ENCODE results near the gene PPP1R12C.
"Not testable (repeated sequence)": the region's sequence is repeated elsewhere in the genome, so short reads cannot be mapped to it uniquely, and the experiment has no call there.

The PPP1R12C gene

DNA sequence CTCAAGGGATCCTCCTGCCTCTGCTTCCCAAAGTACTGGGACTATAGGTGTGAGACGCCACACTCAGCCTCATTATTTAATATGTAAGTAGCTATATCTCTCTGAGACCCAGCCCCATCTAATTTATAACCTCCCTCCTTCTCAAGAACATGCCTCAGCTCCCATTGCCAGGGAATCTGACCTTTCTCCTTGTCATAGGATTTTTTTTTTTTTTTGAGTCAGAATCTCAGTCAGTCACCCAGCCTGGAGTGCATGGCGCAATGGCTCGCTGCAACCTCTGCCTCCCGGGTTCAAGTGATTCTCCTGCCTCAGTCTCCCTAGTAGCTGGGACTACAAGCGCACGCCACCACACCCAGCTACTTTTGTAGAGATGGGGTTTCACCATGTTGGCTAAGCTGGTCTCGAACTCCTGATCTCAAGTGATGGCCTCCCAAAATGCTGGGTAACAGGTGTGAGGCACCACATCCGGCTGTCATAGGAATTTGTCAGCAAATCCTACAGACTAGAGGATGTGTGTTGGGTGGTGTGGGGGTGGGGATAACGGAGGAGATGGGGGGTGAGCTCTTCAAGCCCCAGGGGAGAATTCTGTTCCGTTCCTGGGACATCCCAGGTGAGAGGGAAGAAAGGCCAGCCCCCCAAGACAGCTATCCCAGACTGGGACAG lies 46.8 kb downstream of the PPP1R12C start:
- no peak for DNase-seq

DNA sequence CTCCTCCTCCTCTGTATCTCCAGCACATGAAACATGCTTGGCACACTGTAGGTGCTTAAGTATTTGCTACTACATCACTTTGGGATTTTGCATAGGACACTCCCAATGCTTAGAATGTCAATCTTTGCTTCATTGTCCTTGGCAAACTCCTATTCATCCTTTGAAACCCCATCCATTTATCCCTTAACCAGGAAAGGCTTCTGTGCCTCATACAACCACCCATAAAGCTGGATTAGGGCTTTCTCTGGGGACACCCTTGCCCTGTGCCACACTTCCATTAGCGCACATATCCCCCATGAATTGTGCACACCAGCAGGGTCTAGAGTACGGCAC lies 47.6 kb downstream of the PPP1R12C start:
- DNase-seq: no peak

DNA sequence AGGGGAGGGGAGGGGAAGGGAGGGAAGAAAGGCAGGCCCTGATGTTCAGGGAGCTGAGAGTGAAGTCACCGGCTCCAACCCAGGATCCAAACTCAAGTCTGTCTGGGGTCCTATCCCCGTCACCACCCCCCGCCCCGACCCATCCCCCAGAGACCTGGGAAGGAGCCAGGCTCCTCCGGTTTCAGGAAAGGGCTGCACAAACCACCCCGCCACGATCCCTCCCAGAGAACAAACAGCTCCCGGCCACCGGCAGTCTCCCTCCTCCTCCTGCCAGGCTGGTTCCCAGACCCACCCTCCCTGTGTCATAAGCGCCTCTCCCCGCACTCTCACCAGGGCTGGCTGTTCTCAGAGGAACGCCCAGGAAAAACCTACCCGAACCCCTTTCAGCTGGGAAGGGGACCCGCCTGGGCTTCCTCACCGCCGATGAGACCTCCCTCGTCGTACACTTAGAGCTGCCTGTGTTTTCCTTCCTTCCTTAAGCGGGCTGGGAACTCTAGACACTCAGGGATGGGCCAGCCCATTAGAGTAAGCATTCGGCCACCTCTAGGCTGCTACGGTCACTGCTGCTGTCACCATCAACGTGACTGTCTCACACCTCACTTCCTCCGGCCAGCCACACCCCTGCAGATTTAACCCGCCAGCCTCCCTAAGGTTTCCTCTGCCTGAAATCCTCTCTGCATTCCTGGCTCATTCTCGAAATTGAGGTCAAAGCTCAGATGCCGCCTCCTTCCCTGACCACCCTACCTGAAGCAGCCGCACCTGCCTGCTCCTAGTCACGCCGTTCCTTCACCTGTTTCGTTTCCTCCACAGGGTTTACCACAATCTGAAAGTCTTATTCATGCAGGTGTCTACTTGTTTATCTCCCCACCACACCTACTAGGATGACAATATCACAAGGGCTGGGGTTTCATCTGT lies 48.2 kb downstream of the PPP1R12C start:
- DNase-seq: no peak

DNA sequence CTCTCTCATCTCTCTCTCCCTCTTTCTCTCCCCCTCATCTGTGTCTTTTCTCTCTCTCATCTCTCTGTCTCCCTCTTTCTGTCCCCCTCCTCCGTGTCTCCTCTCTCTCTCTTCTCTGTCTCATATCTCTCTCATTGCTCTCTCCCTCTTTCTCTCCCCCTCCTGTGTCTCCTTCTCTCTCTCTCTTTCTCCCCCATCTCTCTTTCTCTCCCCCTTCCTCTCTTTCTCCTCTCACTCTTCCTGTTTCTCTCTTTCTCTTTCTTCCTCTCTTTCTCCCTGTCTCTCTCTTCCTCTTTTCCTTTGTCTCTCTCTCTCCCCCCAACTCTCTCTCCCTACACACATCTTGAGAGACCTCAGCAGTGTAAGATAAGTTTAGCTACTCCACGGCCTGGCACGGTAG lies 49.6 kb downstream of the PPP1R12C start:
- DNase-seq: no peak

DNA sequence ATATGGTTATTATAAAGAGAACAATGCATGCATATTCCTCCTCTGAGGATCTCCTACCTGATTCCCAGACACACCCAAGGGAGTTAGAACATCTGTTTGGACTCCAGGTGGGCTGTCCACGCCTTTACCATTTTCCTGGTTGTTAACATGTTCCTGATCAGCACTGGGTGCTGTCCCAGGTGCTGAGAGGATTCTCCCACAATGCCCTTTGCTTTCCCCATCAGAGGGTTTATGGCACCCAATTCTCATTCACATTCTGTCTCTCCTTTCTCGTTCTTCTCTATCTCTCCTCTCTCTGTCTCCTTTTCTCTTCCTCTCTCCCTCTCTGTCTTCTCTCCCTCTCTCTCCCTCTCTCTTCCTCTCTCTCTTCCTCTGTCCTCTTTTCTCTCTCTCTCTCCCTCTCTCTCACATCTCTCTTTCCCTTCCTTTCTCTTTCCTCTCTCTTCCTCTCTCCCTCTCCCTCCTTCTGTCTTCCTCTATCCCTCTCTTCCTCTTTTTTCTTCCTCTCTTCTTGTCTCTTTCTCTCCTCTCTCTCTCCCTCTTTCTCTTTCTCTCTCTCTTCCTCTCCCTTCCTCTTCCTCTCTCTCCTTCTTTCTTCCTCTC lies 51.2 kb downstream of the PPP1R12C start:
- DNase-seq: no peak

DNA sequence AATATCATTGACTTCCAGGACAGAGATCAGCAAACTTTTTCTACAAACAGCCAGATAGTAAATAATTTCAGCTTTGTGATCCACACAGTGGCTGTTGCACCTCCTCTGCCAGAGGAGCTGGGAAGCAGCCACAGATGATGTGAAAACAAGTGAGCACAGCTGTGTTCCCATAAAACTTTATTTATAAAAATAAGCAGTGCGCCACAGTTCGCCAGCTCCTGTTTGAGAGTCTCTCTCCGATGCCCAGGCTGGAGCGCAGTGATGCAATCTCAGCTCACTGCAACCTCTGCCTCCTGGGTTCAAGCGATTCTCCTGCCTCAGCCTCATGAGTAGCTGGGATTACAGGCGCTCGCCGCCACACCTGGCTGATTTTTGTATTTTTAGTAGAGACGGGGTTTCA lies 51.9 kb downstream of the PPP1R12C start:
- not testable (repeated sequence) for DNase-seq

DNA sequence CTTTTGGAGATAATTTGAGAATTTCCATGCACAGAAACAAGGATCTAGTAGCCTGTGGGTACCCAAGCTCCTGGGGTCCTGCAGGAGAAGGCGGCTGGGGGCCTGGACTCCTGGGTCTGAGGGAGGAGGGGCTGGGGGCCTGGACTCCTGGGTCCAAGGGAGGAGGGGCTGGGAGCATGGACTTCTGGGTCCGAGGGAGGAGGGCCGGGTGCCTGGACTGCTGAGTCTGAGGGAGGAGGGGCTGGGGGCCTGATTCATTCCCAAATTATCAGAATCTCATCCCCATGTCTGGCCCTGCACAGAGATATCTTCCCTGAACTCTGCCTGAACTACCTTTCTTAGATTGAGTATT lies 54.0 kb downstream of the PPP1R12C start:
- no peak for DNase-seq

DNA sequence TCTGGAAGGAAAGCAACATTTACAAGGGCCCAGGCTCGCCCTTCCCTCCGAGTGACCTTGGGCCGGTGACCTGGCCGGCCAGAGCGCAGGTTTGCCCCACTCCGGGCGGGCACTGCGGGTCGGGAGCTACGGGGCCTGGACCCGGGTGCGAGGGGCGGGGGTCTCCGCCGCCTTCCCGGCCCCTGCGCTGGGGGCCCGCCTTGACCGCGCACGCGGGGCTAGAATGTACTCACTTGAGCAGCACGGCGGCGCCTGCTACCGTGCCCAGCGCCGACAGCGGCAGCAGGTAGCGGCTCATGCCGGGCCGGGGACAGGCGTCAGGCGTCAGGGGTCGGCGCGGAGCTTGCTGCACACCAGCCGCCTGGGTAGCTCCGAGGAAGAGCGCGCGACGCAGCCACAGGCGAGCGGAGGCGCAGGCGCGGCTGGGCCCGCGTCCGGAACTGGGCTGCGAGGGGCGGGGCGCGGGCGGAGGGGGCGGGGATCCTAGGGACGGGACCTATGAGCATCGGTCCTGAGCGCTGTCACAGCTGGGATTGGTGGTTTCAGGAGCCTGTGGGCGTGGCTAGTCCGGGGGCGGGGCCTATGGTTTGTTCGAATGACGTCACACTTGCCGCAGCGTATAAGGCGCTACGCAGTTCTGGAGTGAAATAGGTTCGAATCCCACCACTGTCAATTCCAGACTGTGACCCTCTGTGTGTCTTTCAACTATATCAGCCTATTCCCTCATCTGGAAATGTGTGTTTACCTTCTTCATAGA lies 54.5 kb downstream of the PPP1R12C start, which contains the start of gene RDH13:
RDH13 (minus strand) TSS at position 414 of the 757 bp plus-strand sequence; CDS start at position 298, 116 bp downstream.
- DNase-seq: peak; percentile 97

DNA sequence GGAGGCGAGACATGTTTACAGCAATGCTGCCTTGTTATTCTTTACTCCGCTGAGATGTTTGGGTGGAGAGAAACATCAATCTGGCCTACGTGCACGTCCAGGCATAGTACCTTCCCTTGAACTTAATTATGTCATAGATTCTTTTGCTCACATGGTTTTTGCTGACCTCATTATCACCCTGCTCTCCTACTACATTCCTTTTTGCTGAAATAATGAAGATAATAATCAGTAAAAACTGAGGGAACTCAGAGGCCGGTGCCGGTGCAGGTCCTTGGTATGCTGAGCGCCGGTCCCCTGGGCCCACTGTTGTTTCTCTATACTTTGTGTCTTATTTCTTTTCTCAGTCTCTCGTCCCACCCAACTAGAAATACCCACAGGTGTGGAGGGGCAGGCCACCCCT lies 57.1 kb downstream of the PPP1R12C start:
- not testable (repeated sequence) for DNase-seq

DNA sequence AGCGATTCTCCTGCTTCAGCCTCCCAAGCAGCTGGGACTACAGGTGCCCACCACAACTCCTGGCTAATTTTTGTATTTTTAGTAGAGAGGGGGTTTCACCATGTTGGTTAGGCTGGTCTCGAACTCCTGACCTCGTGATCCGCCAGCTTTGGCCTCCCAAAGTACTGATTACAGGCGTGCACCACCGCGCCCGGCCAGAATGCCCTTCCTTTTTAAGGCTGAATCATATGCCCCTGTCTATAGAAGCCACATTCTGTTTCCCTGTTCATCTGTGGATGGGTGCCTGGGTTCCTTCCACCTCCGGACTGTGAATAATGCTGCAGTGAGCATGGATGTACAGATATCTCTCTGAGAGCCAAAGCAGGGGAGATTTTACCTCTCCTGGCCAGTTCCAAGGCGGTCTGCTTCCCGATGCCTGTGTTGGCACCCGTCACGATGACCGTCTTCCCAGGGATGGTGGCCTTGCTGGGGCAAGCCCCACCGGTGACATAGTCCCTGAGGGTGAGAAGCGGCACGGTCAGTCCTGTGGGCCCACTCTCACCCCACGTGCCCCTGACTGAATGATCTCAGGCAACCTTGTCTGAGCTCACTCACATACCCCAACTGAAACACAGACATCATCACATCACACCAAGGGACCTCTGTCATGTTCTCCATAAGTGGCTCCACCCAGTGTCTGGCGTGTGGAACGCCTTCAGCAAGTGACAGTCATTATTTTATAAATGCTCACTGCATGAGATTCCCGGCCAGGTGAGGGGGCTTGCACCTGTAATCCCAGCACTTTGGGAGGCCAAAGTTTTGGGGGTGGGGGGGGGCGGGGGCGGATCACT lies 58.4 kb downstream of the PPP1R12C start:
- no peak for DNase-seq

DNA sequence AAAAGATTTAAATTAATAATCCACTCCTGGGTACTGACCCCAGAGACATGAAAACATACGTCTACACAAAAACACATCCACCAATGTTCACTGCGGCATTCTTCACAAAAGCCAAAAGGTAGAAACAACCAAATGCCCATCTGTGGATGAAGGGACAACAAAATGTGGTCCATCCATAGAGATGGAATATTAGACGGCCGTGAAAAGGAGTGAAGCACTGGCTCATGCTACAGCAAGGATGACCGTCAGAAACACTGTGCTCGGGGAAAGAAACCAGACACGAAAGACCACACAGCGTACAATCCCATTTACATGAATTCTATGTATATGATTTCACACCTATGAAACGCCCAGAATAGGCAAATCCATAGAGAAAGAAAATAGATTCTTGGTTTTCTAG lies 60.6 kb downstream of the PPP1R12C start:
- DNase-seq: no peak

DNA sequence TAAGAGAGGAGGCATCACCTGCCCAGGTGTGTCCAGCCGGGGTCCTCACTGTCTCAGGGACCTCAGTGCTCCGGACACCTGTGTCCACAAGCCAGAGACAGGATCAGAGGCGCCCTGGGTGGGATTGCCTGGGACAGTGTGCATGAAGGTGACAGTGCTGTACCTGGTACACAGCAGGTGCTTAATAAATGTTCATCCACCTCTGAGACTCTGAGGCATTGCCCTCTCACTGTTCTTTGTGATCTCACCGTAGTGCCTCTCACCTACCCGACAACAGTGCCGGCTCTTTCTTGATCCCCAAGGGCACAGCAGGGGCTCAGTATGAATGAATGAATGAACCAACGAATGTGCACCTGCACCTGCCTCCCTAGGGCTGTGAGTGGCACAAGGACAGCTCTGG lies 63.7 kb downstream of the PPP1R12C start:
- no peak for DNase-seq

DNA sequence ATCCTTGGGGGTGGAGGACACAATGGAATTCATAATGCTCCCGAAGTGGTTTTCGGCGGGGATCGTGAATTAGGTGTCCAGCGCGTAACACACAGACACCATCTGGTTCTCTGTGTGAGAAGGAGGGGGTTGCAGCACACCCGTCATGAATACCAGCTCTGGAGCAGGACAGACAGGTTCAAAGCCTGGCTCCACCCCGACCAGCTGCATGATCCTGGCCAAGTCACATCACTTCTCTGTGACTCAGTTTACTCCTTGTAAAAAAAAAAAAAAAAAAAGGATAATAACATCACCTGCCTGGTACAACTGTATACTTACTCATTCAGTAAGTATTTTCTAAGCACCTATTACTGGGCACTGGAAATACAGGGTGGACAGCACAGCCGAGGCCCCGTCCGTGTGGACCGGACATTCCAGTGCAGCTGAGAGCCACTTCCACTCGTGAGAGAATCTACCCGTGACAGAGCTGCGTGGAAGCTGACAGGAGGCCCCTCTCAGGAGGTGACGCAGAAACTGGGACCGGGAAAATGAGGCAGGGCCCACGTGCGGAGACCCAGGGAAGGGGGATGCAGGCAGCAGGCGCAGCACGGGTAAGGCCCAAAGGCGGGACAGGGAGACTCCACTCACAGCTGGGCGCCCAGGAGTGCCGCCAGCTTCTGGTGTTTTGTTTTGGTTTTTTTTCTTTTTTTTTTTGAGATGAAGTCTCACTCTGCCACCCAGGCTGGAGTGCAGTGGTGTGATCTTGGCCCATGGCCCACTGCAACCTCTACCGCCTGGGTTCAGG lies 66.5 kb downstream of the PPP1R12C start:
- no peak for DNase-seq

DNA sequence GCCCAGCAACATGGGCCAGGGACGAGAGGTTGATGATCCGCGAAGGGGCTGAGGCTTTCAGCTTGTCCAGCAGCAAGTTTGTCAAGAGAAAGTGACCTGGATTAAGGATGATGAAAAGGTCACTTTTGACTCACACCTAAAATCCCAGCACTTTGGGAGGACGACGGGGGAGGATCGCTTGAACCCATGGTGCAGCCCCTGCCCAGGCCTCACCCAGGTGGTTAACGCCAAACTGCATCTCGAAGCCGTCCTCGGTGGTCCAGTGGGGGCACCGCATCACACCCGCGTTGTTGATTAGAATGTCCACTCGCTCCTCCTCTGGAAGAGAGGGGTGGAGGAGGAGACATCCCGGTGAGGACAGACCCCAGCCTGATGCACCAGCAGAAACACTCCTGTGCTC lies 69.0 kb downstream of the PPP1R12C start:
- DNase-seq: no peak

DNA sequence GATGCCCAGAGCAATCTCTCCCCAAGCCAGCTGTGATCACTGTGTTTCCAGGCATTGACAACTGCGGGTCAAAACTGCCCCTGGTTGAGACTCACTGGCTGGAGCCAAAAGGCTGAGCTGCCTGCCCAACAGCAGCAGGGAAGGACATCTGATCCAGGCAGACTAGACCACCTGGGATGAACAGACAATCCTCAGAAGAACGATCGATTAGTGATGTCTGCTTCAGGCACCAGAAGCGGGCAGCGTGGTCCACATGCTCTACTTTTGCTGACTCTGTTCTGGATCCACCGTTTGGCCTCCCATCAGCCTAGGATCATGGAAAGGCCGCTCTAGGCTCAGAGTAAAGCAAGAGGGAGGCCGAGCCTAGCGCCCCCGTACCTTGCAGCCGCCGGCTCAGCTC lies 69.5 kb downstream of the PPP1R12C start:
- no peak for DNase-seq

DNA sequence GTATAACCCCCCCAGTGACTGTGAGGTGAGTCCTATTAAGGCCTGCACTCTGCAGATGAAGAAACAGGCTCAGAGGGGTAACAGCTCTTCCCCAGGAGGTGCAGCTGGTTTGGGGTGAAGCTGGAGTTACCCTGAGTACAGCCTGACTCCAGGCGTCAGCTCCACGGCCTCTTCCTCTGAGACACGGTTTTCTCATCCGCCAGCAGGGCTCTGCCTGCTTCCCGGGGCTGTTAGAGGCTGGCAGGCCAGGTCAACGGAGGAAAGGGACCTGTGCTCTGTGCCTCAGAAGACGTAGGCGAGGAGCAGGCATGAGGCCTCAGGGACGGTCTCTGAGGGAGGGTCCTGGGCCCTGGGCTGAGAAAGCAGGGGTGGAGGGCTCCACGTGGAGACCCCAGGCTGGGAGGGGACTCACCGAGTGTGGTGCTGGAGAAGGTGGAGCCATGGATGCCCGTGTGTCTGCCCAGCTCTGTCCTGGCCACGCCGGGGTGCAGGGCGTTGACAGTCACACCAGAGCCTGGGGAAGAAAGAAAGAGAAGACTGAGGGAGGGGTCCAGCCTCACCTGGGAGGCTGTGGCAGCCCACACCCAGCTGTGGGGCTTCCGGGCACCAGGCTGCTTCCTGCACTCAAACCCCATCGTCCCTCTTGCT lies 70.3 kb downstream of the PPP1R12C start:
- DNase-seq: no peak

DNA sequence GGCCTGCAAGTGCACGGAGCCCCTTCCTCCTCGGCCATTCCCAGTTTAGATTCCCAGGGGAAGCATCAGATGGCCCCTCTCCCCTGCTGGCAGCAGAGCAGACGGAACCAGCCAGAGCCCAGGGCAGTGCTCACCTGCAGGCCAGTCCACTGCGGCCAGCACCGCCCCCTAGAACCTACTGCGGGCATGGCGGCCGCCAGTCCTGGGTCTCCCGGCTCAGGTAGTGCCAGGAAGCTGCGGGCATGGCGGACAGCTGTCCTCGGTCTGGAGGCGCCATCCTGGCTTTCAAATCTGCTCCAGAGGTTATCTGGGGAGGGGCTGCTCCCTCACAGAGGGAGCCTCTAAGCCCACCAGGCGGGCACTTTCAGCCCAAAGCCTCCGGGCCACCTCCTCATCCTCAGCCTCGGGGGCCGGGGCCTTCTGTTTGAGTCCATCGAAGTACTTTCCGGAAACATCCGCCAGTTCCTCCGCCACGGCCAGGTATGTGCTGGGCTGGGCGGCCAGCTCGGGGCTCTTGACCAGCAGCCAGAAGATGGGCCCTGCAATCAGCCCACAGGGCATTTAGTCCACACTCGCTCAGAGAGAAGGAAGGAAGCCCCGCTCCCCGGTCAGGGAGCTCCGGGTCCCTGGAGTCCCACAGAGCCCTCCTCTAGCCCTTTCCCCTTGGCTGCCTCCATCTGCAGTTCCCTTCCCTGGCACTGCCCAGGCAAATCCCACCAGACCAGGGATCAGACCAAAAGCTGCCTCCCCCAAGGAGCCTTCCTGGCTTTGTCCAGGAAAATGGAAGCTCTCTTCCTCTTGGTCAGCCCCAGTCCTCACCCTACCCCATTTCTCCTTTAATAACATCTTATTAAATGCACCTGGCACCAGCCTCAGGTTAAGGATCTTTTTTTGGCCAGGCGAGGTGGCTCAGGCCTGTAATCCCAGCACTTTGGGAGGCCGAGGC lies 72.4 kb downstream of the PPP1R12C start:
- DNase-seq: no peak

DNA sequence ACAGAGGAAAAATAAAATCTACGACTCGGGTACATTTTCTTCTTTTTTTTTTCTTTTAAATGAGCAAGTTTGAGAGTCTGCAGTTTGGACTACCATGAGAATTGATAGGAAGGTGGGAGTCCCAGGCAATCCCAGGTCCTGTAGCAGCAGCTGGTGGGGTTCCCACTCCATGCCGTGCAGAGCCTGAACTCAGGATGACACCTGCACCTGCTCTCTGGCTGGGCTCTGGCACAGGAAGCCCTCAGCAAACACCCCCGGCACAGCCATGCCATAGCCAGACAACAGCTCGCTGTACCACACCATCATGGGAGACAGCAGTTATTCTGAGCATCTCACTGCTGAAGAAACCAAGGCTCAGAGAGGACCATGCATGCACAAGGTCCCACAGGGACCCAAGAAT lies 73.2 kb downstream of the PPP1R12C start:
- DNase-seq: no peak

DNA sequence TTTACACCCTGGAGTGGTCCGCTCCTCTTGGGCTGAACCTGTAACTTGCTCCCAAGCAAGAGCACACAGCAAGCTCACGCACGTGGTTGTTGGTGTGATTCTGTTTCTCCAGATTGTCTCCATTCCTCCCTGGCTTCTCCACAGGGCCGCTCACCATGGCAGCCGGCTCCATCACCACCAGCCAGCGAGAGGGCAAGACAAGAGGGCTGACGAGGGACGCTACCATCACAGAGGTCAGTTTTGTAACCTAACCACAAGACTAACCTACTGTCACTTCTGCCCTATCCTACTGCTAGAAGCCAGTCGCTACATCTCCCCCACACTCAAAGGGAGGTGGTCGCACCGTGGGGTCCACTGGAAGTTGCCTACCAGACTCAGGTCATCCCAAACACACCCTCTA lies 74.7 kb downstream of the PPP1R12C start:
- DNase-seq: no peak

DNA sequence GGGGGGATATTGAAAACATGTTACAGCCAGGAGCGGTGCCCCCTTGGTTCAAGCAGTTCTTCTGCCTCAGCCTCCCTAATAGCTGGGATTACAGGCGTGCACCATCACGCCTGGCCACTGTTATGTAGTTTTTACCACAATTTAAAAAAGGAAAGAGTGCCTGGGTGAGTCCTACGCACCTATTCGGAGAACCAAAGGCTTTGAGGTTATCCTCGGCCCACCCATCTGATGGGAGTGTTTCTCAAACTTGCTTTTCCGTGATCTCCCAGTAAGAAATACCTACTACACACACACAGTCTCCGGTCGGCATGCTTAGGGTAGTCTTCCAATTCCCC lies 75.1 kb downstream of the PPP1R12C start:
- DNase-seq: no peak

All from activated CD4-positive, alpha-beta T cell treated with anti-CD3 and anti-CD28 coated beads for 4 hours (primary cell).